Liver (tissue), 9 donors: ENCODE data around the gene CHD3. TPM values are rescaled to one million over a fixed set of nuclear protein-coding genes. Genes with fewer than 3 reads are reported as not detected.

Source experiments
- DNase-seq: peaks from one replicate; pipeline ENCODE4 v3.0.0-alpha.2; 2017; ENCODE audit warnings: low spot score
- H3K27ac ChIP-seq, 2 donors: one replicate each; pipeline ENCODE4 v1.7.0; 2013; ENCODE audit warnings: inconsistent platforms in 2 of 2, low read length in 2 of 2, control low read depth in 1 of 2, low read depth in 1 of 2, mild to moderate bottlenecking in 1 of 2
- H3K27me3 ChIP-seq, 4 donors: one replicate each; pipeline versions ENCODE4 v1.6.1 to v1.7.0; 2013; ENCODE audit warnings: low read length in 3 of 4, inconsistent platforms in 1 of 4, mild to moderate bottlenecking in 1 of 4, moderate library complexity in 1 of 4; ENCODE audit not compliant: control insufficient read depth in 4 of 4, insufficient read depth in 4 of 4
- H3K36me3 ChIP-seq, 4 donors: one replicate each; pipeline versions ENCODE4 v1.6.1 to v1.7.0; 2013; ENCODE audit warnings: low read length in 3 of 4, mild to moderate bottlenecking in 3 of 4, low read depth in 1 of 4, moderate library complexity in 1 of 4; ENCODE audit not compliant: control insufficient read depth in 4 of 4, insufficient read depth in 3 of 4
- H3K4me1 ChIP-seq, 4 donors: one replicate each; pipeline versions ENCODE4 v1.6.1 to v1.7.0; 2013; ENCODE audit warnings: low read length in 3 of 4, mild to moderate bottlenecking in 3 of 4, moderate library complexity in 1 of 4; ENCODE audit not compliant: control insufficient read depth in 4 of 4, insufficient read depth in 4 of 4
- H3K4me3 ChIP-seq, 3 donors: one replicate each; pipeline versions ENCODE4 v1.6.1 to v1.7.0; 2013; ENCODE audit warnings: low read length in 3 of 3, control low read depth in 1 of 3, low read depth in 1 of 3, mild to moderate bottlenecking in 1 of 3
- H3K9ac ChIP-seq, 2 donors: one replicate each; pipeline ENCODE4 v1.7.0; 2013; ENCODE audit warnings: low read length in 2 of 2, mild to moderate bottlenecking in 2 of 2, moderate library complexity in 2 of 2, control low read depth in 1 of 2, low read depth in 1 of 2
- H3K9me3 ChIP-seq, 4 donors: one replicate each; pipeline versions ENCODE4 v1.6.1 to v1.7.0; 2013; ENCODE audit warnings: low read length in 3 of 4; ENCODE audit not compliant: control insufficient read depth in 4 of 4
- EGR1 ChIP-seq, 2 donors: IDR thresholded peaks; 2 replicates each; pipeline ENCODE4 v1.6.1; 2016 to 2018; ENCODE audit warnings: antibody characterized with exemption in 2 of 2, low read depth in 2 of 2
- FOXA1 ChIP-seq: IDR thresholded peaks from 2 replicates; pipeline ENCODE4 v1.6.1; 2016; ENCODE audit warnings: antibody characterized with exemption
- HNF4A ChIP-seq, 2 donors: conservative IDR thresholded peaks; 2 replicates each; pipeline ENCODE4 v1.6.1; 2016; ENCODE audit warnings: antibody characterized with exemption in 2 of 2, mild to moderate bottlenecking in 2 of 2
- HNF4G ChIP-seq: IDR thresholded peaks from 2 replicates; pipeline ENCODE4 v1.6.1; 2016; ENCODE audit warnings: antibody characterized with exemption
- JUND ChIP-seq, 2 donors: IDR thresholded peaks; 2 replicates each; pipeline ENCODE4 v1.6.1; 2016; ENCODE audit warnings: antibody characterized with exemption in 2 of 2
- NR2F2 ChIP-seq: IDR thresholded peaks from 2 replicates; pipeline ENCODE4 v1.6.1; 2016; ENCODE audit warnings: antibody characterized with exemption
- RAD21 ChIP-seq, 2 donors: IDR thresholded peaks; 2 replicates each; pipeline ENCODE4 v1.6.1; 2016; ENCODE audit warnings: antibody characterized with exemption in 2 of 2, mild to moderate bottlenecking in 2 of 2
- RXRA ChIP-seq, 2 donors: IDR thresholded peaks; 2 replicates each; pipeline ENCODE4 v1.6.1; 2017 to 2018; ENCODE audit warnings: antibody characterized with exemption in 2 of 2, mild to moderate bottlenecking in 1 of 2
- SP1 ChIP-seq: IDR thresholded peaks from 2 replicates; pipeline ENCODE4 v1.6.1; 2018; ENCODE audit warnings: antibody characterized with exemption, mild to moderate bottlenecking
- TAF1 ChIP-seq: conservative IDR thresholded peaks from 2 replicates; pipeline ENCODE4 v1.6.1; 2016; ENCODE audit warnings: antibody characterized with exemption, mild to moderate bottlenecking
- YY1 ChIP-seq: IDR thresholded peaks from 2 replicates; pipeline ENCODE4 v1.6.1; 2016; ENCODE audit warnings: antibody characterized with exemption, mild to moderate bottlenecking
- WGBS: extraction: QIAGEN DNeasy Blood & Tissue Kit; methylation state at CpG from one replicate; pipeline ENCODE4 v1.1.7; 2013; 5-methylcytosine and 5-hydroxymethylcytosine counted together
- polyA plus RNA-seq, 2 donors: library from polyadenylated mRNA; stranded (reverse) in 1 of 2; unstranded in 1 of 2; fragments of 200-250 nt in 1 of 2; fragments of >200 nt in 1 of 2; fragmentation: Nextera tagmentation in 1 of 2; extraction: Ambion mirVana in 1 of 2; gene quantifications; one replicate each; pipeline versions ENCODE4 v1.2.1 to v1.2.3, GENCODE V29; 2013 to 2015
- total RNA-seq, 2 donors: library from RNA; depleted of rRNA; stranded (reverse); fragments of >200 nt; gene quantifications; one replicate each; pipeline ENCODE4 v1.2.3, GENCODE V29; 2014
- TF ChIP-seq, protein P1 (sequence below): IDR thresholded peaks from 2 replicates; pipeline ENCODE4 v1.6.1; 2016; ENCODE audit warnings: antibody characterized with exemption
- TF ChIP-seq, protein P2 (sequence below): fragments of 150-350 bp; IDR thresholded peaks from 2 replicates; pipeline ENCODE4 v1.5.1; 2017; ENCODE audit warnings: improper control_type of control experiment, low read depth, low read length; ENCODE audit not compliant: missing input control
- TF ChIP-seq, protein P3 (sequence below): IDR thresholded peaks from 2 replicates; pipeline ENCODE4 v1.6.1; 2016; ENCODE audit warnings: antibody characterized with exemption
- TF ChIP-seq, protein P4 (sequence below): IDR thresholded peaks from 2 replicates; pipeline ENCODE4 v1.6.1; 2016; ENCODE audit warnings: antibody characterized with exemption
- donor health status: healthy.
- donor health status: healthy.
- donor health status: healthy.
- donor health status: healthy.
- donor health status: healthy.

Gene CHD3
- total and polyA plus RNA-seq, 4 donors = 1.9 to 14.4 (median 7.2) TPM

DNA sequence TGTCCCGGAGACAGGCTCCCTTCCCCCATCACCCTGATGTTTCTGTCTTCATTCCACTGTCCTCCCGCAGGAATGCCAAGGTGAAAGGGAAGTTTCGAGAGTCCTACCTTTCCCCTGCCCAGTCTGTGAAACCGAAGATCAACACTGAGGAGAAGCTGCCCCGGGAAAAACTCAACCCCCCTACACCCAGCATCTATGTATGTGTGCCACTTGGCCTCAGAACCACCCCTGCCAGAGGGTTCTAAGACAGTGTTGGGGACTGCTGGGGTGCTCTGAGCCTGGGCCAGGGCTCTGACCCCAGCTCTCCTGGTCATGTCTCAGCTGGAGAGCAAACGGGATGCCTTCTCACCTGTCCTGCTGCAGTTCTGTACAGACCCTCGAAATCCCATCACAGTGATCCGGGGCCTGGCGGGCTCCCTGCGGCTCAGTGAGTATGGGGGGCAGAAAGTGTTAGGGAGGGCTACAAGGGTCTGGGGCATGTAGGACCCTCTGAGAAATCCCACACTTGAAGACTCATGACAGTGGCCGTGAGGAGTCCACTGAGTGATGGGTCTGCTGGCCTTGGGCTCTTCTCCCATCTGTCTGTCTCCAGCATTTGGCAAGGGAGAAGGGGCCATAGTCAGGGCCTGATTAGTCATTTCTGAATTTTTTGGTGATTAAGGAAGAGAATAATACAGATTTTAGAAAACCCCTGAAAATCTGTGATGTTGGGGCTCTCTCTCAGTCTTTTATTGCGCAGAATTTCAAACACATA, 38.7 kb upstream of the CHD3 start:
- no peak for DNase-seq
- H3K4me1 ChIP-seq = peaks cover 0 to 12% (median 9%) of the 10 kb centered on the region in 4 donors
- H3K4me3 ChIP-seq = no peak overlapping the region
- 87% methylated on average over 12 of the region's 12 CpGs for WGBS
- no peaks in the 10 kb centered on the region for H3K9me3 ChIP-seq
- peaks cover 22 to 54% (median 30%) of the 10 kb centered on the region in 4 donors for H3K36me3 ChIP-seq
- TF ChIP-seq RAD21 (IDR thresholded peaks at IDR 0.05) (no peak), YY1 (no peak), HNF4A (conservative IDR thresholded peaks at IDR 0.05) (no peak), HNF4G (no peak), RXRA (IDR thresholded peaks at IDR 0.05) (no peak), JUND (IDR thresholded peaks at IDR 0.05) (no peak), SP1 (no peak), NR2F2 (no peak), EGR1 (IDR thresholded peaks at IDR 0.05; ENCODE audit: low read depth in 2 of 2) (no peak), TAF1 (no peak), FOXA1 (no peak)
- TF ChIP-seq, protein P1, sequence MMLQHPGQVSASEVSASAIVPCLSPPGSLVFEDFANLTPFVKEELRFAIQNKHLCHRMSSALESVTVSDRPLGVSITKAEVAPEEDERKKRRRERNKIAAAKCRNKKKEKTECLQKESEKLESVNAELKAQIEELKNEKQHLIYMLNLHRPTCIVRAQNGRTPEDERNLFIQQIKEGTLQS = no peak
- TF ChIP-seq, protein P2, sequence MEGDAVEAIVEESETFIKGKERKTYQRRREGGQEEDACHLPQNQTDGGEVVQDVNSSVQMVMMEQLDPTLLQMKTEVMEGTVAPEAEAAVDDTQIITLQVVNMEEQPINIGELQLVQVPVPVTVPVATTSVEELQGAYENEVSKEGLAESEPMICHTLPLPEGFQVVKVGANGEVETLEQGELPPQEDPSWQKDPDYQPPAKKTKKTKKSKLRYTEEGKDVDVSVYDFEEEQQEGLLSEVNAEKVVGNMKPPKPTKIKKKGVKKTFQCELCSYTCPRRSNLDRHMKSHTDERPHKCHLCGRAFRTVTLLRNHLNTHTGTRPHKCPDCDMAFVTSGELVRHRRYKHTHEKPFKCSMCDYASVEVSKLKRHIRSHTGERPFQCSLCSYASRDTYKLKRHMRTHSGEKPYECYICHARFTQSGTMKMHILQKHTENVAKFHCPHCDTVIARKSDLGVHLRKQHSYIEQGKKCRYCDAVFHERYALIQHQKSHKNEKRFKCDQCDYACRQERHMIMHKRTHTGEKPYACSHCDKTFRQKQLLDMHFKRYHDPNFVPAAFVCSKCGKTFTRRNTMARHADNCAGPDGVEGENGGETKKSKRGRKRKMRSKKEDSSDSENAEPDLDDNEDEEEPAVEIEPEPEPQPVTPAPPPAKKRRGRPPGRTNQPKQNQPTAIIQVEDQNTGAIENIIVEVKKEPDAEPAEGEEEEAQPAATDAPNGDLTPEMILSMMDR = no peak
- TF ChIP-seq, protein P3, sequence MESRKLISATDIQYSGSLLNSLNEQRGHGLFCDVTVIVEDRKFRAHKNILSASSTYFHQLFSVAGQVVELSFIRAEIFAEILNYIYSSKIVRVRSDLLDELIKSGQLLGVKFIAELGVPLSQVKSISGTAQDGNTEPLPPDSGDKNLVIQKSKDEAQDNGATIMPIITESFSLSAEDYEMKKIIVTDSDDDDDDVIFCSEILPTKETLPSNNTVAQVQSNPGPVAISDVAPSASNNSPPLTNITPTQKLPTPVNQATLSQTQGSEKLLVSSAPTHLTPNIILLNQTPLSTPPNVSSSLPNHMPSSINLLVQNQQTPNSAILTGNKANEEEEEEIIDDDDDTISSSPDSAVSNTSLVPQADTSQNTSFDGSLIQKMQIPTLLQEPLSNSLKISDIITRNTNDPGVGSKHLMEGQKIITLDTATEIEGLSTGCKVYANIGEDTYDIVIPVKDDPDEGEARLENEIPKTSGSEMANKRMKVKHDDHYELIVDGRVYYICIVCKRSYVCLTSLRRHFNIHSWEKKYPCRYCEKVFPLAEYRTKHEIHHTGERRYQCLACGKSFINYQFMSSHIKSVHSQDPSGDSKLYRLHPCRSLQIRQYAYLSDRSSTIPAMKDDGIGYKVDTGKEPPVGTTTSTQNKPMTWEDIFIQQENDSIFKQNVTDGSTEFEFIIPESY = no peak
- TF ChIP-seq, protein P4, sequence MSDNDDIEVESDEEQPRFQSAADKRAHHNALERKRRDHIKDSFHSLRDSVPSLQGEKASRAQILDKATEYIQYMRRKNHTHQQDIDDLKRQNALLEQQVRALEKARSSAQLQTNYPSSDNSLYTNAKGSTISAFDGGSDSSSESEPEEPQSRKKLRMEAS = no peak
- no peaks in the 10 kb centered on the region for H3K27me3 ChIP-seq
- no peak overlapping the region for H3K27ac ChIP-seq
- H3K9ac ChIP-seq = no peak overlapping the region

DNA sequence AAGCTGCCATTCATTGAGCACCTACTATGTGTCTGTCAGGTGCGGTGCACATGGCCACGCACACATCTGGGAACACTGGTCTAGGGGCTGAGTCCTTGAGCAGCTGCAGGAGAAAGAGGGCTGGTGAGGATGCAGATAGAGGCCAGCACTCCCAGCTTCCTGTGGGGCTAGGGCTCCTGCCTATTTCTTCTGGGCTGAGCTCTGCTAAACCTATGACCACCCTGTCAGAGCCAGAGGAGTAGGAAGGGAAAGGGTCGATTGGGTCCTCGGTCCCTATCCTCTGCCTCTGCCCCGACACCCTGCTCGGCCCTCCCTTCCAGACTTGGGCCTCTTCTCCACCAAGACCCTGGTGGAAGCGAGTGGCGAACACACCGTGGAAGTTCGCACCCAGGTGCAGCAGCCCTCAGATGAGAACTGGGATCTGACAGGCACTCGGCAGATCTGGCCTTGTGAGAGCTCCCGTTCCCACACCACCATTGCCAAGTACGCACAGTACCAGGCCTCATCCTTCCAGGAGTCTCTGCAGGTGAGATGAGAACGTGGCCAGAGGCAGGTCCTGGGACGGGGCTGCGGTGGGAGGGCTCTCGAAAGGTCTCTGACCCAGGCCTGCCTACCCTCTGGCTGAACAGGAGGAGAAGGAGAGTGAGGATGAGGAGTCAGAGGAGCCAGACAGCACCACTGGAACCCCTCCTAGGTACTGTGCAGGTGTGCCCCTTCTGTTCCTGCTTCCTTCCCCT, 37.7 kb upstream of the CHD3 start:
- Histone ChIP-seq H3K36me3 (peaks cover 22 to 54% (median 30%) of the 10 kb centered on the region in 4 donors), H3K4me3 (no peak overlapping the region), H3K9me3 (no peaks in the 10 kb centered on the region), H3K27me3 (no peaks in the 10 kb centered on the region), H3K9ac (no peak overlapping the region), H3K4me1 (peaks cover 5 to 12% (median 10%) of the 10 kb centered on the region in 4 donors), H3K27ac (no peak overlapping the region)
- WGBS = 92% methylated on average over 17 of the region's 17 CpGs
- DNase-seq = no peak
- TF ChIP-seq SP1 (no peak), HNF4G (no peak), EGR1 (IDR thresholded peaks at IDR 0.05; ENCODE audit: low read depth in 2 of 2) (no peak), FOXA1 (no peak), JUND (IDR thresholded peaks at IDR 0.05) (no peak), YY1 (no peak)
- TF ChIP-seq, protein P2 = no peak
- TF ChIP-seq, protein P1 = no peak
